Stimulated activated memory B cell treated with anti-CD40 and anti-IgM and Interleukin-4, amounts not matched to agents 10 μg/mL and 1 μg/mL and 100 μg/mL, for 72 hours (primary cell): ENCODE results near the gene NTM.
"Not testable (repeated sequence)": the region's sequence is repeated elsewhere in the genome, so short reads cannot be mapped to it uniquely, and the experiment has no call there.

Source experiments
- ATAC-seq: fragments of 150-1000 bp; cut with Tn5 transposase; 2 replicates; pipeline ENCODE4 v1.10.0; 2021
- H3K27ac Mint-ChIP-seq: one replicate; pipeline ENCODE4 v1.8.0; 2022; ENCODE audit warnings: mild to moderate bottlenecking, mixed read lengths
- H3K27me3 Mint-ChIP-seq: one replicate; pipeline ENCODE4 v1.8.0; 2022; ENCODE audit warnings: mixed read lengths
- H3K36me3 Mint-ChIP-seq: one replicate; pipeline ENCODE4 v1.8.0; 2022; ENCODE audit warnings: mixed read lengths
- H3K4me1 Mint-ChIP-seq: one replicate; pipeline ENCODE4 v1.8.0; 2022; ENCODE audit warnings: mixed read lengths
- H3K4me3 Mint-ChIP-seq: one replicate; pipeline ENCODE4 v1.8.0; 2022; ENCODE audit warnings: mild to moderate bottlenecking, moderate library complexity, mixed read lengths
- H3K9me3 Mint-ChIP-seq: one replicate; pipeline ENCODE4 v1.8.0; 2022; ENCODE audit warnings: mixed read lengths

The NTM gene

GRCh38 chr11:132349811-132350733, 979.7 kb downstream of the NTM start:
- H3K4me1 Mint-ChIP-seq, result no peaks in the 10 kb centered on the region
- H3K27me3 Mint-ChIP-seq, result no peaks in the 10 kb centered on the region
- no peaks in the 10 kb centered on the region for H3K9me3 Mint-ChIP-seq
- no peak overlapping the region for H3K4me3 Mint-ChIP-seq
- no peaks in the 10 kb centered on the region for H3K36me3 Mint-ChIP-seq
- no peak overlapping the region for H3K27ac Mint-ChIP-seq
- ATAC-seq, result no peak

GRCh38 chr11:132351050-132351449, 980.6 kb downstream of the NTM start:
- Mint-ChIP-seq H3K27me3 (no peaks in the 10 kb centered on the region), H3K27ac (no peak overlapping the region), H3K36me3 (no peaks in the 10 kb centered on the region), H3K4me1 (no peaks in the 10 kb centered on the region), H3K9me3 (no peaks in the 10 kb centered on the region), H3K4me3 (no peak overlapping the region)
- no peak for ATAC-seq

GRCh38 chr11:132352497-132352896, 982.1 kb downstream of the NTM start:
- Mint-ChIP-seq H3K4me1 (no peaks in the 10 kb centered on the region), H3K4me3 (no peak overlapping the region), H3K27me3 (no peaks in the 10 kb centered on the region)

GRCh38 chr11:132353255-132353654, 982.8 kb downstream of the NTM start:
- no peaks in the 10 kb centered on the region for H3K9me3 Mint-ChIP-seq
- no peak for ATAC-seq
- no peak overlapping the region for H3K27ac Mint-ChIP-seq
- no peaks in the 10 kb centered on the region for H3K4me1 Mint-ChIP-seq
- H3K36me3 Mint-ChIP-seq, result no peaks in the 10 kb centered on the region
- no peak overlapping the region for H3K4me3 Mint-ChIP-seq
- H3K27me3 Mint-ChIP-seq, result no peaks in the 10 kb centered on the region

More at GRCh38 chr11:132352497-132352896, 982.1 kb downstream of the NTM start:
- Mint-ChIP-seq H3K9me3 (no peaks in the 10 kb centered on the region), H3K36me3 (no peaks in the 10 kb centered on the region), H3K27ac (no peak overlapping the region)
- ATAC-seq, result peak; percentile 24

- ATAC-seq, result peak; percentile 38
- no peak overlapping the region for H3K27ac Mint-ChIP-seq
- no peaks in the 10 kb centered on the region for H3K36me3 Mint-ChIP-seq
- no peaks in the 10 kb centered on the region for H3K4me1 Mint-ChIP-seq
- peaks cover 5% of the 10 kb centered on the region for H3K9me3 Mint-ChIP-seq
- H3K4me3 Mint-ChIP-seq, result no peak overlapping the region
- no peaks in the 10 kb centered on the region for H3K27me3 Mint-ChIP-seq
These were observed 987.6 kb downstream of the NTM start for GRCh38 chr11:132357811-132358572.

GRCh38 chr11:132358573-132358953, 988.1 kb downstream of the NTM start:
- ATAC-seq, result no peak
- no peaks in the 10 kb centered on the region for H3K4me1 Mint-ChIP-seq
- H3K27ac Mint-ChIP-seq, result no peak overlapping the region
- H3K4me3 Mint-ChIP-seq, result no peak overlapping the region
- H3K27me3 Mint-ChIP-seq, result no peaks in the 10 kb centered on the region
- H3K9me3 Mint-ChIP-seq, result peaks cover 9% of the 10 kb centered on the region
- no peaks in the 10 kb centered on the region for H3K36me3 Mint-ChIP-seq

GRCh38 chr11:132361011-132361550, 990.7 kb downstream of the NTM start:
- Mint-ChIP-seq H3K27me3 (no peaks in the 10 kb centered on the region), H3K27ac (no peak overlapping the region), H3K4me3 (no peak overlapping the region), H3K9me3 (peaks cover 14% of the 10 kb centered on the region), H3K4me1 (no peaks in the 10 kb centered on the region), H3K36me3 (no peaks in the 10 kb centered on the region)
- ATAC-seq, result no peak

DNA sequence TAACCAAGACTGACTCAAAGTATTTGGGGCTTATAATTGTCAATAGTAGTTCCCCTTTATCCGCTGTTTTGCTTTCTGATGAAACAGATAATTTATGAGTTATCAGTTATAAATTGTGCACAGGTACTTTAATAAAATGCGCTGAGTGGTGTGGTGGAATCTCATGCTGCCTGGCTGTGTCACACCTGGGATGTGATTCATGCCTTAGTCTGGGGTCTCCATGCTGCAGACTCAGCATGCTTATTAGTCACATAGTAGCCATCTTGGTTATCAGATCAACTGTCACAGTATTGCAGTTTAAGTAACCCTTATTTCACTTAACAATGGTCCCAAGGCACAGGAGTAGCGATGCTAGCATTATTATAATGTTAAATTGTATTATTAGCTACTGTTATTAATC, 995.2 kb downstream of the NTM start:
- Mint-ChIP-seq H3K27ac (no peak overlapping the region), H3K27me3 (no peaks in the 10 kb centered on the region), H3K4me3 (no peak overlapping the region), H3K36me3 (no peaks in the 10 kb centered on the region), H3K9me3 (peaks cover 13% of the 10 kb centered on the region), H3K4me1 (no peaks in the 10 kb centered on the region)
- no peak for ATAC-seq

- no peak for ATAC-seq
- Mint-ChIP-seq H3K27ac (no peak overlapping the region), H3K4me1 (no peaks in the 10 kb centered on the region), H3K9me3 (peaks cover 13% of the 10 kb centered on the region), H3K4me3 (no peak overlapping the region), H3K27me3 (no peaks in the 10 kb centered on the region), H3K36me3 (no peaks in the 10 kb centered on the region)
These were observed 996.9 kb downstream of the NTM start for GRCh38 chr11:132367293-132367692.

DNA sequence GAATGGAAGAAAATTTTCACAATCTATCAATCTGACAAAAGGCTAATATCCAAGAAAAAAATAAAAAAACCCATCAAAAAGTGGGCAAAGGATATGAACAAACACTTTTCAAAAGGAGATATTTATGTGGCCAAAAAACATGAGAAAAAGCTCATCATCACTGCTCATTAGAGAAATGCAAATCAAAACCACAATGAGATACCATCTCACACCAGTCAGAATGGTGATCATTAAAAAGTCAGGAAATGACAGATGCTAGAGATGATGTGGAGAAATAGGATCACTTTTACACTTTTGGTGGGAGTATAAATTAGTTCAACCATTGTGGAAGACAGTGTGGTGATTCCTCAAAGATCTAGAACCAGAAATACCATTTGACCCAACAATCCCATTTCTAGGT, 999.7 kb downstream of the NTM start:
- H3K4me3 Mint-ChIP-seq, H3K27me3 Mint-ChIP-seq, H3K27ac Mint-ChIP-seq, ATAC-seq, H3K4me1 Mint-ChIP-seq, H3K9me3 Mint-ChIP-seq, H3K36me3 Mint-ChIP-seq: not testable (repeated sequence)

DNA sequence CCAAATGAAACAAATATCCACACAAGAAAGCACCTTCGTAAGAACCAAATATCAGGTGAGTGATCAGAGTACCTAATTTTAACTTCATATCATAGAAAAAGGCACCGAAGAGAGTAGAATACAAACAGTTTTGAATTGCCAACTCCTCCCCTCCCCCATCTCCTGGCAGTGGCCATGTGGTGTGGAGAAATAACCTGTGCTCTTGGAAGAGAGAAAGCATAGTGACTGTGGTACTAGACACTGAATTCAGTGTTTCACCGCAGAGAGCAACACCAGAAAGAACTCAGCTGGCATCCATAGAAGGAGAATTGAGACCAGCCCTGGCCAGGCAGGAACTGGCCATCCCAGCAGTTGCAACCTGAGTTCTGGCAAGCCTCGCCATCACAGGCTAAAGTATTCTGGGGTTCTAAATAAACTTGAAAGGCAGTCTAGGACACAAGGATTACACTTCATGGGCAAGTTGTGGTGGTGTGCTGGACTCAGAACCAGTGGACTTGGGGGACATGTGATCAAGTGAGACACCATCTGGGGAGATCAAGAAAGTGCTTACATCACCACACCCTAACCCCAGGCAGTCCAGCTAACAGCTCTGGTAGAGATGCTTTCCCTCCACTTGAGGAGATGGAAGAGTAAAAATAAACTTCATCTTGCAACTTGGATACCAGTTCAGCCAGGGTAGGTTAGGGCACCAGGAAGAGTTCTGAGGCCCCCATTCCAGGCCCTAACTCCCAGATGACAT, 1003.2 kb downstream of the NTM start:
- Mint-ChIP-seq H3K36me3 (no peaks in the 10 kb centered on the region), H3K9me3 (no peaks in the 10 kb centered on the region), H3K4me3 (no peak overlapping the region), H3K27me3 (no peaks in the 10 kb centered on the region), H3K4me1 (no peaks in the 10 kb centered on the region), H3K27ac (no peak overlapping the region)
- no peak for ATAC-seq

DNA sequence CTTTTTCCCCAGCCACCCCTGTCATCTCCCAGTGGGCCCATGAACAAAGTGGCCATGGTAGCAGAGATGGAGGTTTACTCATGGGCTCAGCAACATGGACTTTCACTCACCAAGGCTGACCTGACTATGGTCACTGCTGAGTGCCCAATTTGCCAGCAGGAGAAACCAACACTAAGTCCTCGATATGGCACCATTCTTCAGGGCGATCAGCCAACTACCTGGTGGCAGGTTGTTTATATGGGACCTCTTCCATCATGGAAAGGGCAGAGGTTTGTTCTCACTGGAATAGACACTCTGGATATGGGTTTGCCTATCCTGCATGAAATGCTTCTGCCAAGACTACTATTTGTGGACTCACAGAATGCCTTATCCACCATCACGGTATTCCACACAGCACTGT, 1009.1 kb downstream of the NTM start:
- no peaks in the 10 kb centered on the region for H3K27me3 Mint-ChIP-seq
- H3K27ac Mint-ChIP-seq, result no peak overlapping the region
- peaks cover 8% of the 10 kb centered on the region for H3K9me3 Mint-ChIP-seq
- ATAC-seq, result no peak
- H3K36me3 Mint-ChIP-seq, result no peaks in the 10 kb centered on the region
- no peaks in the 10 kb centered on the region for H3K4me1 Mint-ChIP-seq
- H3K4me3 Mint-ChIP-seq, result no peak overlapping the region
